DMS114 treated with DMSO at 0.1 percent for 48 hours (cell line): Measurements from ENCODE around the gene SLC9A6.
"Not testable (repeated sequence)": the region's sequence is repeated elsewhere in the genome, so short reads cannot be mapped to it uniquely, and the experiment has no call there.

Experiments used
- DNase-seq: peaks from one replicate; lab custom pipeline; 2025; ENCODE audit not compliant: unreplicated experiment; lab: John Stamatoyannopoulos, UW

SLC9A6 gene

DNA sequence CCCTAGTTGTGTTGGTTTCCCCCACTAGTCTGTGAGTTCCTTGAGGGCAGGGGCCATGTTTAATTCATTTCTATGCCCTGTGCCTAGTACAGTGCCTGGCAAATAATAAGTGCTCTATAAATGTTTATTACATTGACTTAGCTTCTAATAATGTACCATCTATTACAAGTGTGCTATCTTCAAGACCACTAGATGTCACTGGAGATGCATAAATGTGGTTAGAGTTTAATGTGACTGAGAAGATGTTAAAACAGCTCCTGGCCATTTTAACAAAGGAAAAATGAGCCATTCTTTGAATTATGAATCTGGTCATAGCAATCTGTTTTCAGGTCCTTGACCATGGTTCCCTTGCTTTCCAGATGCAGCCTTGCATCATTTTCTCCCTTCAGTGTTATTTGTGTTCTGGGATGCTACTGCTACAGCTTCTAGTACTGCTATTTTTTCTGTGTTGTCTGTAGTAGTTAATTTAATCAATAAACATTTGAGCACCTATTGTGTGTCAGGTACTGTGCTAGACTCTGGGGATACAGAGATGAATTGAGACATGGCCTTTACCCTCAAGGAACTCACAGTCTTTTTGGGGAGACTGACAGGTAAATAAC is 43.2 kb downstream of the SLC9A6 start:
- DNase-seq: peak; percentile 1

DNA sequence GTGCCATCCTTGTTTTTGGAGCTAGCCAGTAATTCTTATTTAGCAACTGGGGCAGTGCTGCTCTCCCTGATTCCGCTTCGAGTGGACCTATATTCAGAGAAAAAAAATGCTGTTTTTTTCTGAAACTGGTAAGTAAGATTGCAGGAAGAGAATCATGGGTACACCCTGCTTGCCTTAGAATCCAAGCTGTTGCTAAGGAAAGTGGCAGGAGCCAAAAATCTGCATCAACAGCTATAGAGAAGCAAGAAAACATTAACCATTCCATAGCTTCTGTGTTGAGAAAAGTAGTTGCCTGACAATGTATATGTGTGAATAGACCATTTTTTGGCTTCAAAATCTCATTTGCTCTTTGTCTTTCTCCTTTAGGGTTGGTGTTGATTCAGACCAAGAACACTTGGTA is 44.5 kb downstream of the SLC9A6 start:
- DNase-seq: no peak

DNA sequence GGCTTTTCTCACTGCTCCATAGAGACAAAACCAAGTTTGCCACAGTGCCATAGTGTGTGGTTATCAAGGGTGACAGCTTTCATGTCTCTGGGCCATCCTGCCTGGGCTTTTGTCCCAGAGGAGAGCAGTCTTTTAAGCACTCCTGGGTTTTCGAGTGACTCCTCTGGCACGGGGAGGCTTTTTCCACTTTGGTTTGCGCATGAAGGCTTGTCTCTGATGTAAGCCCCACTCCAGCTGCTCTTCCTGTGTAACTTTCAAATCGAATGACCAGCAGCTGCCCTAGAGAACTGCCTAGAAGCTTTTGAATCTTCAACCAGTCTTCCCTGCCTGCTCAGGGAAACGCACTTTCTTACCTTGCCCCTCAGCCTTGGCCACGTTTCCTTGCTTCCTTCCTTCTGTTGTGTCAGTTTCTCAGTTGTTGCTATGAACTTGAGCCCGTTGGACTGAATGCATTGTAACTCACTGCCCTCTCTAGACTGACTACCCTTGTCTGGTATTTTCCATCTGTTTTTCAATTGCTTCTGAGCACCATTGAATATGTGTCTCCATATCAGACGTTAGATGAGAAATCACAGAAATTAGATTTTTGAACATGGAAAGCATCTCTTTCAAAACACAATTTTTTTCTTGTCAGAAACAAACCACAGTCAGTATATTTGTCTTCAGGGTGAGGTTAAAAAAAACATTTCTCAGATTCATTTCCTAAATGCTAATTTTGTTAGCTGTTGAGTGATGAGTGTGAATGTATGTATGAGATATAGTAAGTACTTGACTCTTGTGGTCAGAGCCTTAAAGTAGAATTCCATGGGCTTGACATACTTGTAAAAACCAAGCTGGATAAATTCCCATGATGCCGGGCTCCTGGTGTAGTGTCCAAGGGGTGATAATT is 45.3 kb downstream of the SLC9A6 start:
- DNase-seq: no peak

DNA sequence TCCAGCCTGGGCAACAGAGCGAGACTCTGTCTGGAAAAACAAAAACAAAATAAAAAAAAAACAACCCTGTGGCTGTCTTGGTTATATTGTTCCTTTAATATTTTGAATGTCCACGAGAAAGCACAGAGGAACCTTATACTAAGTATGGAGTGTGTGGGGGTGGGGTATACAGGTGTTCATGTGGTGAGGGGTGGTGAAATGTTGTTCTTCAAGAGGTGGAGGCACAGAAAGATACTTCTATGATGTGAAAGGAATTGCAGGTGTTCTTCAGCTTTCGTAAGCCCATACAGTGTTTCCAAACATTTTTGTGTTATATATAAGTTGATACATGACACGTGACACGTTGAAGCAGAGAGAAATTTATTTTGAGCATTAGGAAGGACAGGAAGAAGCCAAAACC is 46.4 kb downstream of the SLC9A6 start:
- DNase-seq: no peak

DNA sequence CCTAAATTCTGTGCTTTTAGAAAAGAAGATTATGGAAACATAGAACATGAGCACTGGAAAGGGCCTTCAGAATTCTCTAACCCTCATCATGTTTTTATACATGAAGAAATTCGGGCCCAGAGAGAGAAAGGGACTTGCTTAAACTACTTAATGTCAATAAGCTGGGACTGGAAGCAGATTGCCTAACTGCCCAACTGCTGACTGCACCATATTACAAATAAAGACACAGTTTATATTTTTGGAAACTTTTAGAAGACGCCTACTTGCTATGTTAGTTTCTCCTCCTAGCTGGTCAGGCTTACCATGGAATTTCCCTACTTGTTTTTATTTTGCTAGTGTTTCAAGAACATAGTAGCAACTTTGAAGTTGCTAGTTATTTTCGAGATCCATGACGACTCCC is 47.1 kb downstream of the SLC9A6 start:
- no peak for DNase-seq

DNA sequence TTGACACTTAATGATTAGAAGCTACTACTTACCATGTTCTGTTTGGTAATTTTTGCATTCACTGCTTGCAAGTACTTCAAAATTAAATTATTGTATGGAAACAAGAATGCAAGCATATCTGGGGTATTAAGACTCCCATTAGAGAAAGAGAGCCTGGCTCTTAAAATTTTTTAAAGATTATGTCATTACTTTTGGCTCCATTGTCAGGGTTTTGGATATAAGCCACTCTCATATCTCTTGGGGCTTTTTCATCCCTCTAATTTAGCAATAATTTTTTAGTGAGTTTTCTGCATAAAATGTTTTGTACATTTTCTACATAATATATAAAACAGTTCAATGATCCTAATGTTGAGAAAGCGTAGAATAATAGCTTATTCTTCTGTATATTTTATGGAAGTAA is 49.4 kb downstream of the SLC9A6 start:
- no peak for DNase-seq

DNA sequence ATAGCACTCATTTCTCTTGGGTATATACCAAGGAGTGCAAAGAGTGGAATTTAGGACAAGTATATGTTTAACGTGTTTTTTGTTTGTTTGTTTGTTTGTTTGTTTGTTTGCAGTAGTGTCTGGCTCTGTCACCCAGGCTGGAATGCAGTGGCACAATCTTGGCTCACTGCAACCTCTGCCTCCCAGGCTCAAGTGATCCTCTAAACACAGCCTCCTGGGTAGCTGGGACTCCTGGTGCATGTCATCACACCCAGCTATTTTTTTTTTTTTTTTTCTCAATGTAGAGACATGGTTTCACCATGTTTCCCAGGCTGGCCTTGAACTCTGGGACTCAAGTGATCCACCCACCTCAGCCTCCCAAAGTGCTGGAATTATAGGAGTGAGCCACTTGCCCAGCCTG is 50.4 kb downstream of the SLC9A6 start:
- DNase-seq: no peak

DNA sequence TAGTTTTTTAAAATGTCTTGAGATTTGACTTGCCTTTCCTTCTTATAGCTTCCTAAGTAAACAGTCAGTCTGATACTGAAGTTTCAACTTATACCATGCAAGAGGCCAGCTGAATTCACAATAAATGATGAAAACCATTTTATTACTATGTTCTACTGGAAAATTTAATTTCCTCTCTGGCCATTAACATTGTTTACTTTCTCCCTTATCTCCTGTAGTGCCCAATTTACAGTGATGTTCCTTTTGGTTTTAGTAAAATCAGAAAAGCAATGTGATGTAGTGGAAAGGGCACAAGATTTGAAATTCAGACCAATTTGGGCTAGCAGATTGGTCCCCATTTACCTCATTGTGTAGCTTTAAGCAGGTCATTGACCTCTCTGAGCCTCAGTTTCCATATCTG is 54.2 kb downstream of the SLC9A6 start:
- DNase-seq: no peak

DNA sequence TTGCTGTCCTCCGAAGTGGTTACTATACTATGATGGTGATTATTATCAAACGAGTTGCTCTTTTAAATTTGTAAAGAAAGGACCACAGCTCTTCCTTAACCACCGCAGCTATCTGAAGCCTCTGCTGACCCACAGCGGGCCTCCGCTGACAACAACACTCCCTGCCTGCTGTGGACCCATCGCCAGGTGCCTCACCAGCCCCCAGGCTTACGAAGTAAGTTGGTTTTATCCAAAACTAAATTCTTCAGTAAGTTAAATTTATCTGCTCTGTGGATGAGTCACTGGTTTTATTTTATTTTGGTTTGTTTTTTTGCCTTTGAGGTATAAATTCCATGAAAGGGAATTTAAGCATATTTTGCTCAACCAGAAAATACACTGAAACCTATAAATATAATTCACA is 54.7 kb downstream of the SLC9A6 start:
- no peak for DNase-seq

DNA sequence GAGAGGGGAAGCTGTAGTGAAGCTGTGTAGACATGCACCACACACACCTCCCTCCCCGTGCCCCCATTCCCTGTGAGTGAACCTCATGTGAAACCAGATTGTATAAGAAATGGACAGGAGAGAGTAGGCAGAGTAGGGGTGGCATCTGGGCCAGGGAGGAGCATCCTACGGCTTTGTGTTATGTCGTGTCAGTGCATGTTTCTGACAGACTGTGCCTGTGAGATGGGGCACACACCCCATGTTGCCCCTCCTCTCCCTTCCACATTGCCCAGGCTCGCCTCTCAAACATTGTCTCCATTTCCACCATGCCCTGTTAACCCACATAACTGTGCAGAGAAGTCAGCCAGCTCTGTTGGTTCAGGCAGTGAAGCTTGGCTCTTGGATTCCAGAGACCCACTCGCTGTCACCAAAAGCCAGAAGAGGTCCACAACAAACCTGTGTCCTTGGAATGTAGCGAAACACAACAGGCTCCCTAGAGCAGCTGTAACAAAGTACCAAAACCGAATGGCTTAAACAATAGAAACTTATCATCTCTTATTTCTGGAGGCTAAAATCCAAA is 56.1 kb downstream of the SLC9A6 start:
- DNase-seq: no peak

DNA sequence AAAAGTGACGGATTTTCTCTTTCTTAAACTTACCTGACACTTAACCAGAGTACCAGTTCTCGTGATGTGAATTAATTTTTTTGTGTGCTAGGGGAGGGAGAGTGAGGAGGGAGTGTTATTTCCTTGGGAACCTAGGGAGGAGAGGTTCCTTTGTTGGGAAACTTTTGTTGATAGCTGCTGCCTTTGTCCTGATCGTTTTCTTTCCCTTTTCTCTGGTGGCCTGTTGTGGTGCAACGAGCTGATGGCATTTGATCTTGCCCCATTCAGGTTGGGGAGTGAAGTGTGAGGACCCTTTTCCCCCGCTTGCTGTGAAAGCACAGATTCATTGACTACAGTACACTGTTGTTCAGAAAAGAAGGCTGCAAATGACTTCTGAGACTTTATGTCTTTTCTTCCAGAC is 59.8 kb downstream of the SLC9A6 start:
- no peak for DNase-seq

DNA sequence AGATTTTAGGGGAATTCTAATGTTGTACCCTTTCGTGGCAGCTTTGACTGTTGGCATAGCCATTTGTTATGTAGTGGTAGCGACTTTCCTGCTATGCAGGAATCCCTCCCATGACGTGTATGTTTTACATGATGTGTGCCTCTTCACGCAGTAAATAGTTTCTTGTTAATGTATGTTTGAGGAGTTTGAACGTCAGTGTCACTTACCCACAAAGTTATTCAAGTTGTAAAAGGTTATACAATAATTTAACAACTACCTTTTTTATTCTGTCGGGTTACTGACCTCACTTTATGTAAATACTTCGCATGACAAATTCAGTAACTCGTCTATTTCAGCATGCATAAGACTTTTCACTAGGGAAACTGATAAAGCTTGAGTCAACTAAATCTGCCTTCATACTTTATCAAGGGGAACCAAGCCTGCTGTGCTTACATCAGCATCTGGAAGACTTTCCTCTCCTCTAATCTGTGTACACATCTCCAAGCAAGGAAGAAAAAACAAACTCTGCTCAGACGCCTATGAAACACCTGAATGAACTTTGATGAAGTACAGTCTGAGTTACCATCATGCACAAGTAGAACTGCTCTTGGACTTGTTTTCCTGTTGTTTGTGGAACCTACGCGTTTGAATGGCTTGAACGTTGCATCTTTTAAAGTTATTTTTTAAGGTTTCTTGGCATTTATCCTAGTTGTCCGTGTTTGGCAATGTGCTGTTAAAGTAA is 61.2 kb downstream of the SLC9A6 start:
- no peak for DNase-seq

DNA sequence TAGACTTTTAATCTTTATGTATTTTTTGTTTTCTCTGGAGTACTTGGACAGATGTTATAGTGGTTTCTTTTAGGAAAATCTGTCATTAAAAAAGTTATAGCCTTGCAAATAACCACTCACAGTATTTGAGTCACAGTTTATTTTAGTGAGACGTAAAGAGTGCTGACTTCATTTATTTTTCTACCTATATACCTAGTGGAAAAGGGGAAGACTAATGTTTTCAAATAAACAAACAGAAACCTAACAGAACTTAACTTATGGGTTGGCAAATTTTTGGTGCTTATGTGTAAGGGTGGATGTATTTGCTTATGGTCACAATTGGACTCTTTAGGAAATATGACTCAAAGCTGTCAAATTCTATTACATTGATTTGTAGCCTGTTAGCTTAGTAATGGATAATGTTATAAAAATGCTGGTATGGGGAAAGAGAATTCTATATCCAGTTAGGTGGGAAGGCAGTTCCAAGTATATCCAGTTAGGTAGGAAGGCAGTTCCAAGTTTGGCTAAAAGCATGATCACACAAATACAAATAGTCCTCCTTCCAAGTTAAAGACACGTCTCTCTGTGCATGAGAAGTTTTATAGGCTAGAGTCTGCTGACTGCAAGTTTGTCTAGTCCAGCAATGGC is 61.9 kb downstream of the SLC9A6 start:
- DNase-seq: no peak

DNA sequence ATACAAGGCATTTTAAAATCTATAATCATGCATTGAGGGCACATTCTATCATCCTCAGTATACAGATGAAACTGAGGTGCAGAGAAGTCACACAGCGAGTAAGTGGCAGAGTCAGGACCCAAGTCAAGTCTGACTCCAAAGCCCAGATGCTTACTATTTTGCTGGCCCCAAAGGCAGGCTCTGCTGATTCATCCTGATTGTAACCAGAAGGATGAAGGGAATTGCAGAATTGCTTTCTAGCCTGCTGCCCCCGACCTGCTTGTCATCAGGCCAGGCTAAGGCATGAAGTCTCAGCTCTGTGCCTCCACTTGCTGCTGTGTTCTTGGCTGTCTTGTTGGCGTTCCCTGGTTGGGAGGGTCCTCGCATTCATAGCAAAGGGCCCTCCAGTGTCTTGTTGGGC is 62.7 kb downstream of the SLC9A6 start:
- no peak for DNase-seq

DNA sequence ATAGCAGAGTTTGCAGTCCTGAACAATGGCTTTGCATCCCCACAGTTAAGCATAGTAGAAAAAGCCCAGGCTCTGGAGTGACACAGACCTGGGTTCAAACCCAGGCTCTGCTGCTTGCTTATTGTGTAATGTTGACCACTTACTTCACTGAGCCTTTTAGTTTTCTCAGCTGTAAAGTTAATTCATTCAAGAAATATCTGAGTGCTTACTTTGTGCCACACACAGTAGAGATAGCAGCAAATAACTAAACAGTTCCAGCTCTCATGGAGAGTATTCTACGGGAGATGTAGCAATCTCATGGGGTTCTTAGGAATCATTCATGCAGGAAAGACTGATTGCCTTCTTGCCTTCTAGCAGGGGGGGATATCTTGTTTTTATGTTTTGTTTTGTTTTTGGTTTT is 63.2 kb downstream of the SLC9A6 start:
- DNase-seq: no peak

DNA sequence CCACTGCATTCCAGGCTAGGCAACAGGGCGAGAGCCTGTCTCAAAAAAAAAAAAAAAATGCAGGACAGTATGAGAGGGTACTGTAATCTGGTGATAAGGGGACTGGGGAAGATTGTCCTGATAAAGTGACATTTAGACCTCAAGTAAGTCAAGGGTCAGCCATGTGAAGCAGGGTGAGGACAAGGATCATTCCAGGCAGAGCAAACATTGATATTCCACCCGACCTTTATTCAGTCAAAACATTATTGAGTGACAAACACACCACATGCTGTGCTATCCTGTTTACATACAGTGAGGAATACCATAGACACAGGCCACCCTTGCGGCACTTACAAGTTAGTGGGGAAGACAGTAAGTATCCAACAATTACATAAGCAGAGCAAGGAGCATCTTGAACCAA is 64.4 kb downstream of the SLC9A6 start:
- no peak for DNase-seq

DNA sequence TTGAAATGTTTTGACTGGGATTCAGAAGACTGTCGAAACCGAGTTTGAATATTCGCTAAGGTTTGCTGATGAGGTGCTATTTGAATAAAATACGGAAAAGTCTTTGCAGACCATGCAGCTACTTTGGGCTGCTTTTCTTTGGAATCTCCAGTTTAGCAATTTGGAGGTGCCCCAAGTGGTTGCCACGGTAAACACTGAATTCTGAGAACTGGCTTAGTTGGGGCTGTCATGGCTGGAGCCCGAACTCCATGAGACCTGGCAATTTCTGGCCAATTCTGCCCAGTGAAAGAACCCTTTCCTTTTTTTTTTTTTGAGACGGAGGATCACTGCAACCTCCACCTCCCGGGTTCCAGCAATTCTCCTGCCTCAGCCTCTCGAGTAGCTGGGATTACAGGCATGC is 65.6 kb downstream of the SLC9A6 start:
- not testable (repeated sequence) for DNase-seq

DNA sequence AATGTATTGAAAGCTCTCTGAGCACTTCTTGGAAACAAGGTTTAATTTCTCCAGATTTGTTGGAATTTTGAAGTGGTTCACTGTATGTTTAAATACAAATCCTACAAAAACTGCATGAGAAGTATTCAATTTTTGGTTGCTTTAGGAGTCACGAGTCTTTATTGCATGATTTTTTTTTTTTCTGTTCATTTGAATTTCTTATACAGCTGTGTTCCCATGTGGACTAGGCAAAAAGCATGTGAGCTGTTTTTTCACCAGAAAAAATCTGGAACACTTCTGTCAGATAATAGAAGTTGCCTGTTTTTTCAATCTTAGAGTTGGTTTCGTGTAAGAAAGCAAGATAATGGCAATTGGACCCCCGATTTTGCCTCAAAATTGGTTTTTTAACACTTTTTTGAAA is 66.4 kb downstream of the SLC9A6 start:
- DNase-seq: no peak

DNA sequence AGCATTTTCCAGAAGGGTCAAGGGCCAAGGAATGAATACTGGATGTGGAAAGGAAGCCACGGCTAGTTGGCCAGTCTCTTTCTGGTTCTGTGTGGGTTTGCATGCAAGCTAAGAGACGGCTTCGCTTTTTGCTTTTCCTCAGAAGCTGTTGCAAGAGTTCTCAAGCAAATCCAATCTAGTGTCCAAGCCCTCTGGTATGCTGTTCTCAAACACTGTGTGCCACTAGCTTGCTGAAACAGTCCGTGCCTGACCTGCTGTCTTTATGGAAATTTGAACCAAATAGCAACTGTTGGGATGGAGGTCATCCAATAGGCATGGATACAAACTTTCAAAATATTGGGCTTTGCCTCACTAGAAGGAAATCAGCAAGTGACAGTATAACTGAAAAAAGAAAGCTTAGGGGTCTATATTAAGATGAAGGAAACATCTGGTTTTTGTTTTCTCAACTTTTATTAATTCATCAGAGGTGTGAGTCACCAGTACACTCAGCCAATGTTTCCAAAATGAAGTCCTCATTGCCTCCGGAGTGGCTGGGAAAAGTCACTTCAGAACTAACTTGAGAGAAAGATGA is 70.5 kb downstream of the SLC9A6 start:
- no peak for DNase-seq

DNA sequence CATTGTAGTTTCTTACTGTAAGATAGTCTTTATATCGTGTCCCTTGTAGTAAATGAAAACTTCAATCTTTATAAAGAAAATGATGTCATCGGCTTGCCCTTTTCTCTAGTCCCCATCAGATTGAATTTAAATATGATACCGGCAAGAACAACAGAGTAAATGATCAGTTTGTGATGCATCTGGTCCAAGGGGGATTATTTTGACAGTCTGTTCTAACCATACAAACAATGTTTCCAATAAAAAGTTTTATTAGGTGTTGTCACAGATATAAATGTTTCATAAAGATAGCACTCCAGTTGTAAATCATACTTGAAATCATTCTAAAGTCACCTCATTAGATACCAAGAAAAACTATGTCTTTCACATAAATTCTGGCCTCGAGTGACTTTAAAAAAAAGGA is 72.3 kb downstream of the SLC9A6 start:
- DNase-seq: no peak

DNA sequence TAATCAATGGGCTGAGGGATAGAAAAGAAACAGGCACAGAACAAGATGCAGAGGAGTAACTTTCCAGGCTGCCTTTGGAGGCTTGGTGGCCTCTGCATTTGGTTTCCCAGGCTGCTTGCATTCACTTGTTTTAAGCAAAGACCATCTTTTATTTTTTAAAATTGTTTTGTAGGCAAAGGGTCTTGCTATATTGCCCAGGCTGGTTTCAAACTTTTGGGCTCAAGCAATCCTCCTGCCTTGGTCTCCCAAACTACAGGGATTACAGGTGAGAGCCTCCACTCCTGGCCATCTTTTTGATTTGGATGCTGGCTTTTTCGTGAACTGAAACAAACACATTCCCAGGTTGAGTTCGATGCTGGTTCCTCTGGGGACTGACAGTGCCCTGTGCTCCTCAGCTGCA is 74.1 kb downstream of the SLC9A6 start:
- no peak for DNase-seq
